IMR-90 (cell line): ENCODE results near the gene TRMT2A. TPM values are rescaled to one million over a fixed set of nuclear protein-coding genes. Genes with fewer than 3 reads are reported as not detected.

Source experiments
- ATAC-seq: fragments of 200-7000 bp; cut with Tn5 transposase; 2 replicates; pipeline ENCODE4 v1.9.1; 2020; ENCODE audit warnings: low read depth, mild to moderate bottlenecking, moderate library complexity
- BruUV-seq: library from RNA; stranded (reverse); fragments of 400-500 nt; replicated peaks from 2 replicates; lab custom pipeline; 2021; lab: Mats Ljungman, UMichigan
- CTCF ChIA-PET: fragments of 300-600 bp; formaldehyde crosslinking; extraction: SDS; loops from one replicate; lab custom pipeline; 2021; ENCODE audit warnings: antibody characterized with exemption; lab: Yijun Ruan, JAX
- POLR2A ChIA-PET: fragments of 300-600 bp; sonication (Branson Sonifier 250); formaldehyde crosslinking; loops from one replicate; lab custom pipeline; 2022; ENCODE audit warnings: antibody characterized with exemption; ENCODE audit not compliant: unreplicated experiment; lab: Charles Lee
- DNase-seq: peaks from one replicate; pipeline ENCODE4 v3.0.0; 2013
- H2AFZ ChIP-seq: replicated peaks from 2 replicates; pipeline ENCODE3; 2013; ENCODE audit warnings: low read length, mild to moderate bottlenecking; ENCODE audit not compliant: poor library complexity
- H2AK5ac ChIP-seq: 2 replicates; pipeline ENCODE4 v1.6.1; 2013; ENCODE audit warnings: low read depth, low read length, inconsistent platforms
- H2AK9ac ChIP-seq: replicated peaks from 2 replicates; pipeline ENCODE3; 2013; ENCODE audit warnings: mild to moderate bottlenecking, low read depth, low read length, moderate library complexity; ENCODE audit not compliant: poor library complexity
- H2BK120ac ChIP-seq: 2 replicates; pipeline ENCODE4 v1.6.1; 2013; ENCODE audit warnings: low read depth, low read length, inconsistent platforms
- H2BK15ac ChIP-seq: 3 replicates; pipeline ENCODE4 v1.6.1; 2013; ENCODE audit warnings: low read depth, low read length, inconsistent platforms
- H2BK20ac ChIP-seq: 2 replicates; pipeline ENCODE4 v1.6.1; 2013; ENCODE audit warnings: low read depth, mild to moderate bottlenecking, inconsistent platforms, low read length, moderate library complexity
- H2BK5ac ChIP-seq: 2 replicates; pipeline ENCODE4 v1.6.1; 2013; ENCODE audit warnings: mild to moderate bottlenecking, low read depth, low read length, inconsistent platforms; ENCODE audit not compliant: poor library complexity, severe bottlenecking
- H3K14ac ChIP-seq: replicated peaks from 2 replicates; pipeline ENCODE4 v1.6.1; 2013; ENCODE audit warnings: low read depth, low read length, inconsistent platforms
- H3K18ac ChIP-seq: 2 replicates; pipeline ENCODE4 v1.6.1; 2013; ENCODE audit warnings: low read depth, low read length, control low read depth
- H3K23ac ChIP-seq: 2 replicates; pipeline ENCODE4 v1.6.1; 2013; ENCODE audit warnings: low read depth, low read length, inconsistent platforms
- H3K27ac ChIP-seq: 2 replicates; pipeline ENCODE4 v1.5.1; 2013; ENCODE audit warnings: mild to moderate bottlenecking, control low read depth, low read length; ENCODE audit not compliant: insufficient read depth
- H3K27me3 ChIP-seq: 2 replicates; pipeline ENCODE4 v1.6.1; 2013; ENCODE audit warnings: low read length; ENCODE audit not compliant: control insufficient read depth, insufficient read depth
- H3K36me3 ChIP-seq: 2 replicates; pipeline ENCODE4 v1.6.1; 2013; ENCODE audit warnings: low read length, mixed read lengths; ENCODE audit not compliant: control insufficient read depth, insufficient read depth
- H3K4ac ChIP-seq: 2 replicates; pipeline ENCODE4 v1.6.1; 2013; ENCODE audit warnings: low read depth, low read length, inconsistent platforms
- H3K4me1 ChIP-seq: 2 replicates; pipeline ENCODE4 v1.6.1; 2013; ENCODE audit warnings: low read length, mixed read lengths; ENCODE audit not compliant: control insufficient read depth, insufficient read depth
- H3K4me2 ChIP-seq: 2 replicates; pipeline ENCODE4 v1.6.1; 2013; ENCODE audit warnings: low read depth, mild to moderate bottlenecking, control low read depth, low read length, moderate library complexity
- H3K4me3 ChIP-seq: 2 replicates; pipeline ENCODE4 v1.5.1; 2013; ENCODE audit warnings: low read depth, mild to moderate bottlenecking, control low read depth, low read length, moderate library complexity; ENCODE audit not compliant: insufficient read depth
- H3K56ac ChIP-seq: 2 replicates; pipeline ENCODE4 v1.6.1; 2013; ENCODE audit warnings: low read length, inconsistent platforms; ENCODE audit not compliant: insufficient read depth; ENCODE audit errors: extremely low read depth
- H3K79me1 ChIP-seq, 2 experiments: 2 replicates each; pipeline ENCODE4 v1.6.1; 2013; ENCODE audit warnings: low read length in 2 of 2, inconsistent platforms in 1 of 2, low read depth in 1 of 2
- H3K9ac ChIP-seq: 2 replicates; pipeline ENCODE4 v1.6.1; 2013; ENCODE audit warnings: low read depth, low read length, control low read depth
- H3K9me1 ChIP-seq: 2 replicates; pipeline ENCODE4 v1.6.1; 2013; ENCODE audit warnings: low read length, inconsistent platforms; ENCODE audit not compliant: insufficient read depth
- H3K9me3 ChIP-seq: 2 replicates; pipeline ENCODE4 v1.6.1; 2013; ENCODE audit warnings: low read length; ENCODE audit not compliant: control insufficient read depth, insufficient read depth
- H4K20me1 ChIP-seq: 2 replicates; pipeline ENCODE4 v1.6.1; 2013; ENCODE audit warnings: low read length, inconsistent platforms; ENCODE audit not compliant: insufficient read depth
- H4K5ac ChIP-seq: 2 replicates; pipeline ENCODE4 v1.6.1; 2013; ENCODE audit warnings: mild to moderate bottlenecking, low read depth, low read length, control low read depth
- H4K8ac ChIP-seq, 2 experiments: 2 replicates each; pipeline ENCODE4 v1.6.1; 2013; ENCODE audit warnings: low read depth in 2 of 2, low read length in 2 of 2, control low read depth in 1 of 2, inconsistent platforms in 1 of 2
- H4K91ac ChIP-seq: 2 replicates; pipeline ENCODE4 v1.6.1; 2013; ENCODE audit warnings: low read depth, low read length, inconsistent platforms; ENCODE audit not compliant: insufficient read depth
- BHLHE40 ChIP-seq: fragments of 150-350 bp; IDR thresholded peaks from 2 replicates; pipeline ENCODE4 v1.6.1; 2016; ENCODE audit warnings: mild to moderate bottlenecking, low read depth, low read length
- CTCF ChIP-seq: conservative IDR thresholded peaks from 2 replicates; pipeline ENCODE4 v1.5.1; 2012; ENCODE audit warnings: mild to moderate bottlenecking, low read depth, low read length, improper control_type of control experiment
- FOS ChIP-seq: fragments of 150-350 bp; IDR thresholded peaks from 2 replicates; pipeline ENCODE4 v1.6.1; 2016; ENCODE audit warnings: low read depth, low read length
- MAFK ChIP-seq: IDR thresholded peaks from 2 replicates; pipeline ENCODE4 v1.6.1; 2012; ENCODE audit warnings: low read depth, low read length, improper control_type of control experiment
- RCOR1 ChIP-seq: IDR thresholded peaks from 2 replicates; pipeline ENCODE4 v1.6.1; 2012; ENCODE audit warnings: mild to moderate bottlenecking, low read length, improper control_type of control experiment; ENCODE audit not compliant: insufficient replicate concordance
- RFX5 ChIP-seq: IDR thresholded peaks from 2 replicates; pipeline ENCODE4 v1.8.0; 2012; ENCODE audit warnings: low read depth, mild to moderate bottlenecking, low read length, moderate library complexity
- SMC3 ChIP-seq: fragments of 150-350 bp; IDR thresholded peaks from 2 replicates; pipeline ENCODE4 v1.6.1; 2016; ENCODE audit warnings: low read depth, mild to moderate bottlenecking, antibody characterized with exemption, low read length, moderate library complexity
- whole genome bisulfite sequencing, 2 experiments: methylation state at CpG; one replicate each; pipeline versions ENCODE4 v1.1.5 to v1.1.7; 2013; ENCODE audit warnings: missing lambda C conversion rate in 2 of 2; ENCODE audit not compliant: insufficient read length in 1 of 2; ENCODE audit errors: extremely low coverage in 2 of 2; 5-methylcytosine and 5-hydroxymethylcytosine counted together
- dilution Hi-C: fragments of 300-500 bp; cut with HindIII; formaldehyde crosslinking; loops from one replicate; pipeline ENCODE4 v1.14.3; 2018; ENCODE audit warnings: low sequenced_read_pairs; ENCODE audit not compliant: unreplicated experiment
- in situ Hi-C: fragments of 300-500 bp; cut with MboI; formaldehyde crosslinking; loops from 3 replicates; pipeline ENCODE4 v1.14.3; 2019; ENCODE audit warnings: low sequenced_read_pairs, inconsistent platforms, mixed read lengths
- intact Hi-C: fragments of 100-400 bp; cut with micrococcal nuclease; formaldehyde crosslinking; loops from 2 replicates; pipeline ENCODE4 v1.10.0; 2022
- polyA plus RNA-seq, 3 experiments: library from polyadenylated mRNA; depleted of rRNA; stranded (reverse); fragments of >200 nt; gene quantifications; 2 replicates each; pipeline ENCODE4 v1.2.3, GENCODE V29; 2012; ENCODE audit warnings: low replicate concordance in 1 of 3
- total RNA-seq: library from RNA; depleted of rRNA; stranded (reverse); fragments of >200 nt; gene quantifications from 2 replicates; pipeline ENCODE4 v1.2.3, GENCODE V29; 2012

Gene TRMT2A
- total and polyA plus RNA-seq, 2 of the 4 experiments (the other 2 are of a cell fraction) = 22.0 to 39.1 TPM

- no peak overlapping the region for H3K4me3 ChIP-seq
- no peak for TF ChIP-seq RCOR1
- TF ChIP-seq MAFK = no peak
- TF ChIP-seq RFX5 = no peak
- no peak for TF ChIP-seq BHLHE40
- TF ChIP-seq CTCF = peak; percentile 32; the same call in 1 of the 2 replicates
- TF ChIP-seq FOS = no peak
- TF ChIP-seq SMC3 = no peak
- in situ Hi-C loops (no loop called here), intact Hi-C loops (no loop called here), dilution Hi-C loops (no loop called here)
- no peaks in the 10 kb centered on the region for H3K27me3 ChIP-seq
- H2BK20ac ChIP-seq = no peak overlapping the region
- H3K23ac ChIP-seq = no peak overlapping the region
- H3K56ac ChIP-seq = no peak overlapping the region
- 76% methylated on average over 13 of the region's 23 CpGs; no CpG with 5 or more reads in 1 of the 2 experiments for WGBS, 2 experiments
- no peak overlapping the region for H2BK5ac ChIP-seq
- H4K20me1 ChIP-seq = peaks cover 76% of the 10 kb centered on the region
- no TSS peak for BruUV-seq
- ATAC-seq = no peak
- peaks cover 17% of the 10 kb centered on the region for H3K4me1 ChIP-seq
- H4K5ac ChIP-seq = no peak overlapping the region
- H4K91ac ChIP-seq = no peak overlapping the region
- peaks cover 31% of the 10 kb centered on the region for H3K9me1 ChIP-seq
- H3K14ac ChIP-seq = no peak overlapping the region
- H3K9me3 ChIP-seq = no peaks in the 10 kb centered on the region
- no peak overlapping the region for H4K8ac ChIP-seq
- H2AK9ac ChIP-seq = no peak overlapping the region
- peaks cover 16 to 80% of the 10 kb centered on the region in 2 experiments for H3K79me1 ChIP-seq
- H2BK15ac ChIP-seq = no peak overlapping the region
- peaks cover 39% of the 10 kb centered on the region for H3K36me3 ChIP-seq
- H3K9ac ChIP-seq = no peak overlapping the region
- H3K4ac ChIP-seq = peak overlapping the region; percentile 16; the same call in 1 of the 2 replicates
- H3K18ac ChIP-seq = no peak overlapping the region
- H3K4me2 ChIP-seq = no peak overlapping the region
- CTCF ChIA-PET = no interaction called here
- no peak overlapping the region for H2BK120ac ChIP-seq
- H3K27ac ChIP-seq = no peak overlapping the region; the same call in 1 of the 2 replicates
- H2AK5ac ChIP-seq = no peak overlapping the region
- no peak overlapping the region for H2AFZ ChIP-seq
- no peak for DNase-seq
- POLR2A ChIA-PET = no interaction called here
Measured at GRCh38 chr22:20084547-20085413, 32.2 kb downstream of the TRMT2A start.
